ENCODE results near the gene ARHGAP30. TPM values are rescaled to one million over a fixed set of nuclear protein-coding genes. Genes with fewer than 3 reads are reported as not detected.

The ARHGAP30 gene
- total RNA-seq, 1 experiment from 2014 or later, result 1.7 TPM

- Mint-ChIP-seq H3K36me3 (ENCODE audit: insufficient read depth, unreplicated experiment) (peaks cover 44% of the 10 kb centered on the region), H3K4me1 (ENCODE audit: low read depth, unreplicated experiment) (no peaks in the 10 kb centered on the region), H3K4me3 (ENCODE audit: low read depth, unreplicated experiment) (no peak overlapping the region), H3K27ac (ENCODE audit: unreplicated experiment) (no peak overlapping the region), H3K9me3 (ENCODE audit: low read depth, unreplicated experiment) (no peaks in the 10 kb centered on the region), H3K27me3 (ENCODE audit: unreplicated experiment) (no peaks in the 10 kb centered on the region)
- CTCF ChIA-PET, result interaction anchor here (1.6 to 5.0 kb wide), 2 partner anchors 16 to 25 kb away, joined by 10 to 56 read pairs; partner anchors contain the start of genes KLHDC9 and NECTIN4
- no peak for TF ChIP-seq CTCF (IDR thresholded peaks at IDR 0.05; ENCODE audit: unreplicated experiment)
- BruUV-seq (replicated peaks), result no TSS peak
- no peak for DNase-seq
- intact Hi-C loops (cut with micrococcal nuclease; ENCODE audit: unreplicated experiment), result no loop called here
Measured at GRCh38 chr1:161072751-161073449, 3.2 kb upstream of the ARHGAP30 start.

- H3K4me3 Mint-ChIP-seq (ENCODE audit: low read depth, unreplicated experiment), result no peak overlapping the region
- H3K27me3 Mint-ChIP-seq (ENCODE audit: unreplicated experiment), result no peaks in the 10 kb centered on the region
- DNase-seq, result peak; percentile 71
- no peaks in the 10 kb centered on the region for H3K9me3 Mint-ChIP-seq (ENCODE audit: low read depth, unreplicated experiment)
- peaks cover 41% of the 10 kb centered on the region for H3K36me3 Mint-ChIP-seq (ENCODE audit: insufficient read depth, unreplicated experiment)
- peak; percentile 80 for TF ChIP-seq CTCF (IDR thresholded peaks at IDR 0.05; ENCODE audit: unreplicated experiment)
- H3K27ac Mint-ChIP-seq (ENCODE audit: unreplicated experiment), result peak overlapping the region; percentile 38
- no peaks in the 10 kb centered on the region for H3K4me1 Mint-ChIP-seq (ENCODE audit: low read depth, unreplicated experiment)
- intact Hi-C loops (cut with micrococcal nuclease; ENCODE audit: unreplicated experiment), result loop anchor here (1.0 kb wide), 1 partner anchor 26 kb away; the partner anchor contains the start of gene KLHDC9
- TSS peak; percentile 22 for BruUV-seq (replicated peaks)
- CTCF ChIA-PET, result interaction anchor here (0.6 to 5.0 kb wide), 6 partner anchors 17 to 78 kb away, joined by 3 to 56 read pairs (median 5); partner anchors contain the start of genes KLHDC9, NECTIN4 and USF1
Measured at GRCh38 chr1:161071886-161072371, 2.2 kb upstream of the ARHGAP30 start.

- Mint-ChIP-seq H3K9me3 (ENCODE audit: low read depth, unreplicated experiment) (no peaks in the 10 kb centered on the region), H3K36me3 (ENCODE audit: insufficient read depth, unreplicated experiment) (peaks cover 31% of the 10 kb centered on the region), H3K4me1 (ENCODE audit: low read depth, unreplicated experiment) (no peaks in the 10 kb centered on the region), H3K27me3 (ENCODE audit: unreplicated experiment) (no peaks in the 10 kb centered on the region), H3K27ac (ENCODE audit: unreplicated experiment) (no peak overlapping the region), H3K4me3 (ENCODE audit: low read depth, unreplicated experiment) (no peak overlapping the region)
- no TSS peak for BruUV-seq (replicated peaks)
- TF ChIP-seq CTCF (IDR thresholded peaks at IDR 0.05; ENCODE audit: unreplicated experiment), result no peak
- intact Hi-C loops (cut with micrococcal nuclease; ENCODE audit: unreplicated experiment), result loop anchor here (1.0 kb wide), 1 partner anchor 28 kb away; the partner anchor contains the start of gene KLHDC9
- DNase-seq, result no peak
- CTCF ChIA-PET, result interaction anchor here (0.7 to 5.0 kb wide), 2 partner anchors 27 to 61 kb away, joined by 5 to 56 read pairs; partner anchors contain the start of genes DEDD and KLHDC9
Measured at GRCh38 chr1:161070761-161071160, 1.1 kb upstream of the ARHGAP30 start.

- H3K4me3 Mint-ChIP-seq (ENCODE audit: low read depth, unreplicated experiment), result no peak overlapping the region
- intact Hi-C loops (cut with micrococcal nuclease; ENCODE audit: unreplicated experiment), result no loop called here
Measured at GRCh38 chr1:161069241-161069640, 450 bp downstream of the ARHGAP30 start.

More at GRCh38 chr1:161069241-161069640, 450 bp downstream of the ARHGAP30 start:
- BruUV-seq (replicated peaks), result no TSS peak
- H3K27me3 Mint-ChIP-seq (ENCODE audit: unreplicated experiment), result no peaks in the 10 kb centered on the region
- CTCF ChIA-PET, result interaction anchor here (0.6 to 1.4 kb wide), 2 partner anchors 28 to 957 kb away, joined by 4 to 9 read pairs; partner anchors contain the start of gene KLHDC9
- peaks cover 3% of the 10 kb centered on the region for H3K4me1 Mint-ChIP-seq (ENCODE audit: low read depth, unreplicated experiment)
- no peak for TF ChIP-seq CTCF (IDR thresholded peaks at IDR 0.05; ENCODE audit: unreplicated experiment)
- peaks cover 18% of the 10 kb centered on the region for H3K36me3 Mint-ChIP-seq (ENCODE audit: insufficient read depth, unreplicated experiment)
- no peak for DNase-seq
- no peaks in the 10 kb centered on the region for H3K9me3 Mint-ChIP-seq (ENCODE audit: low read depth, unreplicated experiment)
- H3K27ac Mint-ChIP-seq (ENCODE audit: unreplicated experiment), result no peak overlapping the region

Data from Calu3 (cell line).